Posterior cingulate gyrus (tissue), 11 donors: ENCODE results near the gene SCFD2.
"Not testable (repeated sequence)": the region's sequence is repeated elsewhere in the genome, so short reads cannot be mapped to it uniquely, and the experiment has no call there.

Experiments used
- DNase-seq, 10 donors: peaks; one replicate each; pipeline versions ENCODE4 v3.0.0 to v3.0.0-alpha.2; 2020 to 2021; ENCODE audit warnings: mixed read lengths in 3 of 10
- intact Hi-C: fragments of 100-400 bp; cut with DNase I; formaldehyde crosslinking; loops from one replicate; pipeline ENCODE4 v1.15.1; 2023

The SCFD2 gene

GRCh38 chr4:53346920-53347852, 18.7 kb downstream of the SCFD2 start:
- DNase-seq: peak in 1 of 10 donors; percentile 48
- intact Hi-C loops: no loop called here

- intact Hi-C loops, DNase-seq: not testable (repeated sequence)
These were observed 19.5 kb downstream of the SCFD2 start for GRCh38 chr4:53346392-53346791.

GRCh38 chr4:53340145-53340544, 25.7 kb downstream of the SCFD2 start:
- peak in 1 of 10 donors; percentile 78 for DNase-seq
- intact Hi-C loops: not testable (repeated sequence)

- DNase-seq, intact Hi-C loops: not testable (repeated sequence)
These were observed 30.9 kb downstream of the SCFD2 start for GRCh38 chr4:53334916-53335315.

GRCh38 chr4:53326535-53326934, 39.3 kb downstream of the SCFD2 start:
- intact Hi-C loops: no loop called here
- no peak for DNase-seq

GRCh38 chr4:53322696-53323095, 43.2 kb downstream of the SCFD2 start:
- intact Hi-C loops: no loop called here
- no peak for DNase-seq

- no peak for DNase-seq
These were observed 43.9 kb downstream of the SCFD2 start for GRCh38 chr4:53321984-53322289.

GRCh38 chr4:53321151-53321983, 44.5 kb downstream of the SCFD2 start:
- no peak for DNase-seq
- intact Hi-C loops: no loop called here

More at GRCh38 chr4:53321984-53322289, 43.9 kb downstream of the SCFD2 start:
- intact Hi-C loops: no loop called here

- DNase-seq: no peak
- intact Hi-C loops: no loop called here
These were observed 50.6 kb downstream of the SCFD2 start for GRCh38 chr4:53315300-53315699.

- DNase-seq: no peak
- intact Hi-C loops: loop anchor here (5.0 kb wide), 1 partner anchor 918 kb away; no protein-coding TSS in a partner anchor
These were observed 51.6 kb downstream of the SCFD2 start for GRCh38 chr4:53314252-53314651.

- intact Hi-C loops: loop anchor here (5.0 kb wide), 1 partner anchor 919 kb away; no protein-coding TSS in a partner anchor
- DNase-seq: peak in 2 of 10 donors; percentile 15 to 33
These were observed 52.4 kb downstream of the SCFD2 start for GRCh38 chr4:53313510-53313909.

GRCh38 chr4:53309321-53310040, 56.4 kb downstream of the SCFD2 start:
- no peak for DNase-seq
- intact Hi-C loops: loop anchor here (5.0 kb wide), 1 partner anchor 923 kb away; no protein-coding TSS in a partner anchor

GRCh38 chr4:53307819-53308780, 57.8 kb downstream of the SCFD2 start:
- intact Hi-C loops: no loop called here
- DNase-seq: no peak

- no peak for DNase-seq
These were observed 58.7 kb downstream of the SCFD2 start for GRCh38 chr4:53307210-53307609.

GRCh38 chr4:53306729-53307128, 59.1 kb downstream of the SCFD2 start:
- intact Hi-C loops: no loop called here

More at GRCh38 chr4:53307210-53307609, 58.7 kb downstream of the SCFD2 start:
- intact Hi-C loops: no loop called here

GRCh38 chr4:53292209-53292608, 73.7 kb downstream of the SCFD2 start:
- intact Hi-C loops, DNase-seq: not testable (repeated sequence)

More at GRCh38 chr4:53306729-53307128, 59.1 kb downstream of the SCFD2 start:
- no peak for DNase-seq

GRCh38 chr4:53281438-53281837, 84.4 kb downstream of the SCFD2 start:
- intact Hi-C loops: no loop called here
- no peak for DNase-seq

- intact Hi-C loops: no loop called here
- peak in 2 of 10 donors; percentile 65 to 66 for DNase-seq
These were observed 85.0 kb downstream of the SCFD2 start for GRCh38 chr4:53280846-53281245.

- DNase-seq: no peak
- intact Hi-C loops: no loop called here
These were observed 91.1 kb downstream of the SCFD2 start for GRCh38 chr4:53274609-53275268.
